KG1 (cell line): ENCODE results near the gene CNTNAP5.

Source experiments
- DNase-seq: peaks from one replicate; lab custom pipeline; 2025; lab: John Stamatoyannopoulos, UW

CNTNAP5 gene

GRCh38 chr2:124623560-124623959 lies 598.5 kb downstream of the CNTNAP5 start:
- no peak for DNase-seq

GRCh38 chr2:124625561-124625960 lies 600.5 kb downstream of the CNTNAP5 start:
- DNase-seq, result no peak

- DNase-seq, result no peak
Measured at GRCh38 chr2:124626993-124627392, 601.9 kb downstream of the CNTNAP5 start.

- no peak for DNase-seq
Measured at GRCh38 chr2:124633812-124634211, 608.7 kb downstream of the CNTNAP5 start.

- DNase-seq, result no peak
Measured at GRCh38 chr2:124639524-124639923, 614.4 kb downstream of the CNTNAP5 start.

- DNase-seq, result no peak
Measured at GRCh38 chr2:124640221-124640750, 615.2 kb downstream of the CNTNAP5 start.

GRCh38 chr2:124646166-124646815 lies 621.2 kb downstream of the CNTNAP5 start:
- no peak for DNase-seq

- DNase-seq, result no peak
Measured at GRCh38 chr2:124647245-124647644, 622.2 kb downstream of the CNTNAP5 start.

GRCh38 chr2:124647663-124648062 lies 622.6 kb downstream of the CNTNAP5 start:
- DNase-seq, result no peak

GRCh38 chr2:124649001-124649400 lies 623.9 kb downstream of the CNTNAP5 start:
- DNase-seq, result no peak

GRCh38 chr2:124652099-124652498 lies 627.0 kb downstream of the CNTNAP5 start:
- DNase-seq, result no peak

GRCh38 chr2:124658373-124658772 lies 633.3 kb downstream of the CNTNAP5 start:
- no peak for DNase-seq

- no peak for DNase-seq
Measured at GRCh38 chr2:124661558-124661957, 636.5 kb downstream of the CNTNAP5 start.

- DNase-seq, result no peak
Measured at GRCh38 chr2:124662946-124663644, 638.0 kb downstream of the CNTNAP5 start.

GRCh38 chr2:124663645-124663997 lies 638.5 kb downstream of the CNTNAP5 start:
- no peak for DNase-seq

- DNase-seq, result no peak
Measured at GRCh38 chr2:124664363-124664762, 639.3 kb downstream of the CNTNAP5 start.

- DNase-seq, result no peak
Measured at GRCh38 chr2:124666976-124667375, 641.9 kb downstream of the CNTNAP5 start.

GRCh38 chr2:124668161-124668560 lies 643.1 kb downstream of the CNTNAP5 start:
- DNase-seq, result no peak

- no peak for DNase-seq
Measured at GRCh38 chr2:124670187-124670586, 645.1 kb downstream of the CNTNAP5 start.

GRCh38 chr2:124678043-124678442 lies 653.0 kb downstream of the CNTNAP5 start:
- DNase-seq, result no peak

- DNase-seq, result no peak
Measured at GRCh38 chr2:124683536-124684428, 658.7 kb downstream of the CNTNAP5 start.

GRCh38 chr2:124689348-124689747 lies 664.3 kb downstream of the CNTNAP5 start:
- DNase-seq, result no peak

- no peak for DNase-seq
Measured at GRCh38 chr2:124692216-124692615, 667.1 kb downstream of the CNTNAP5 start.
